ENCODE measurements around the gene OGFRL1. TPM values are rescaled to one million over a fixed set of nuclear protein-coding genes. Genes with fewer than 3 reads are reported as not detected.

OGFRL1 gene
- total and polyA plus RNA-seq, 2 of the 4 experiments (the other 2 are of a cell fraction): 5.4 to 5.7 TPM

- Histone ChIP-seq H2BK5ac (ENCODE audit: low read depth, low read length, poor library complexity, severe bottlenecking) (peak overlapping the region; percentile 21), H3K23ac (ENCODE audit: low read depth, low read length) (no peak overlapping the region), H2BK120ac (ENCODE audit: low read depth, low read length) (no peak overlapping the region), H3K56ac (ENCODE audit: extremely low read depth, insufficient read depth, low read length) (no peak overlapping the region), H3K36me3 (ENCODE audit: control insufficient read depth, insufficient read depth, low read length) (peaks cover 8% of the 10 kb centered on the region; the same call in 1 of the 2 replicates), H3K9ac (ENCODE audit: low read depth, low read length) (no peak overlapping the region), H2AFZ (replicated peaks; ENCODE audit: low read length, poor library complexity) (no peak overlapping the region), H2BK20ac (ENCODE audit: low read depth, low read length) (no peak overlapping the region), H3K9me1 (ENCODE audit: insufficient read depth, low read length) (no peaks in the 10 kb centered on the region), H3K9me3 (ENCODE audit: control insufficient read depth, insufficient read depth, low read length) (no peaks in the 10 kb centered on the region), H3K4me2 (ENCODE audit: low read depth, low read length) (peak overlapping the region; percentile 56; the same call in 1 of the 2 replicates), H2BK15ac (ENCODE audit: low read depth, low read length) (no peak overlapping the region), H4K20me1 (ENCODE audit: insufficient read depth, low read length) (no peaks in the 10 kb centered on the region), H4K91ac (ENCODE audit: insufficient read depth, low read depth, low read length) (no peak overlapping the region), H3K27me3 (ENCODE audit: control insufficient read depth, insufficient read depth, low read length) (no peaks in the 10 kb centered on the region), H3K27ac (ENCODE audit: insufficient read depth, low read length) (no peak overlapping the region), H4K8ac (ENCODE audit: low read depth in 2 of 2, low read length in 2 of 2) (no peak overlapping the region), H4K5ac (ENCODE audit: low read depth, low read length) (no peak overlapping the region), H3K4me3 (ENCODE audit: insufficient read depth, low read depth, low read length) (no peak overlapping the region), H3K4ac (ENCODE audit: low read depth, low read length) (no peak overlapping the region), H3K18ac (ENCODE audit: low read depth, low read length) (no peak overlapping the region), H3K14ac (replicated peaks; ENCODE audit: low read depth, low read length) (no peak overlapping the region), H2AK9ac (replicated peaks; ENCODE audit: low read depth, low read length, poor library complexity) (no peak overlapping the region), H3K4me1 (ENCODE audit: control insufficient read depth, insufficient read depth, low read length) (peaks cover 5% of the 10 kb centered on the region; the same call in 1 of the 2 replicates), H2AK5ac (ENCODE audit: low read depth, low read length) (no peak overlapping the region), H3K79me1 (ENCODE audit: low read depth in 1 of 2, low read length in 2 of 2) (peaks cover 10 to 17% of the 10 kb centered on the region in 2 experiments)
- BruUV-seq (replicated peaks): no TSS peak
- ATAC-seq (ENCODE audit: low read depth) (peak; percentile 61), DNase-seq (peak; percentile 8)
- dilution Hi-C loops (cut with HindIII; ENCODE audit: low sequenced_read_pairs, unreplicated experiment): no loop called here
- TF ChIP-seq FOS (IDR thresholded peaks at IDR 0.05; ENCODE audit: low read depth, low read length) (no peak), MXI1 (IDR thresholded peaks at IDR 0.05; ENCODE audit: borderline replicate concordance, low read depth, low read length) (no peak), USF2 (IDR thresholded peaks at IDR 0.05; ENCODE audit: low read depth, low read length) (no peak), NFE2L2 (IDR thresholded peaks at IDR 0.05; ENCODE audit: low read depth, low read length) (no peak), CTCF (conservative IDR thresholded peaks at IDR 0.05; ENCODE audit: low read depth, low read length) (no peak), SMC3 (IDR thresholded peaks at IDR 0.05; ENCODE audit: low read depth, low read length) (no peak), RFX5 (IDR thresholded peaks at IDR 0.05; ENCODE audit: low read depth, low read length) (no peak), ELK1 (IDR thresholded peaks at IDR 0.05; ENCODE audit: borderline replicate concordance, low read depth, low read length) (no peak), CHD1 (IDR thresholded peaks at IDR 0.05; ENCODE audit: low read depth, low read length) (no peak), BHLHE40 (IDR thresholded peaks at IDR 0.05; ENCODE audit: low read depth, low read length) (no peak), POLR2A (IDR thresholded peaks at IDR 0.05; ENCODE audit: low read depth, low read length) (no peak), CEBPB (IDR thresholded peaks at IDR 0.05; ENCODE audit: low read depth, low read length) (no peak), RAD21 (IDR thresholded peaks at IDR 0.05; ENCODE audit: low read length) (no peak), RCOR1 (IDR thresholded peaks at IDR 0.05; ENCODE audit: insufficient replicate concordance, low read length) (no peak)
- ChIA-PET CTCF (no interaction called here), POLR2A (ENCODE audit: unreplicated experiment) (interaction anchor here (0.6 kb wide), 1 partner anchor 68 kb away, joined by 3 read pairs; no protein-coding TSS in a partner anchor)
- intact Hi-C loops (cut with micrococcal nuclease): no loop called here
- in situ Hi-C loops (cut with MboI; ENCODE audit: low sequenced_read_pairs): no loop called here
These were observed 11.2 kb downstream of the OGFRL1 start for GRCh38 chr6:71299541-71300470.
